Adipocyte (in vitro differentiated cells): ENCODE data around the gene GDA.

ENCODE experiments used
- DNase-seq: peaks from one replicate; pipeline ENCODE4 v3.0.0-alpha.2; 2015; ENCODE audit warnings: low read depth
- H3K27me3 ChIP-seq: replicated peaks from 2 replicates; pipeline ENCODE4 v1.7.0; 2013; ENCODE audit warnings: mild to moderate bottlenecking, low read length, moderate library complexity; ENCODE audit not compliant: control insufficient read depth, insufficient read depth
- H3K36me3 ChIP-seq: 2 replicates; pipeline ENCODE4 v1.7.0; 2013; ENCODE audit warnings: low read length, mild to moderate bottlenecking, moderate library complexity; ENCODE audit not compliant: control insufficient read depth, insufficient read depth, severe bottlenecking
- H3K4me1 ChIP-seq: 2 replicates; pipeline ENCODE4 v1.7.0; 2013; ENCODE audit warnings: mild to moderate bottlenecking, low read length, moderate library complexity; ENCODE audit not compliant: control insufficient read depth, insufficient read depth
- H3K4me3 ChIP-seq: 2 replicates; pipeline ENCODE4 v1.7.0; 2013; ENCODE audit warnings: mild to moderate bottlenecking, low read length, moderate library complexity
- H3K9ac ChIP-seq: 2 replicates; pipeline ENCODE4 v1.7.0; 2013; ENCODE audit warnings: mild to moderate bottlenecking, low read length, moderate library complexity
- H3K9me3 ChIP-seq: 2 replicates; pipeline ENCODE4 v1.7.0; 2013; ENCODE audit warnings: mild to moderate bottlenecking, low read length, moderate library complexity; ENCODE audit not compliant: control insufficient read depth

The GDA gene

GRCh38 chr9:72133365-72134035 lies 15.7 kb upstream of the GDA start:
- Histone ChIP-seq H3K4me3 (no peak overlapping the region), H3K9me3 (no peaks in the 10 kb centered on the region)

GRCh38 chr9:72134801-72135200 lies 14.4 kb upstream of the GDA start:
- Histone ChIP-seq H3K36me3 (no peaks in the 10 kb centered on the region), H3K9ac (no peak overlapping the region), H3K4me3 (no peak overlapping the region), H3K27me3 (peaks cover 3% of the 10 kb centered on the region), H3K9me3 (no peaks in the 10 kb centered on the region), H3K4me1 (peaks cover 5% of the 10 kb centered on the region)
- no peak for DNase-seq

More at GRCh38 chr9:72133365-72134035, 15.7 kb upstream of the GDA start:
- Histone ChIP-seq H3K27me3 (no peaks in the 10 kb centered on the region), H3K9ac (no peak overlapping the region), H3K36me3 (no peaks in the 10 kb centered on the region), H3K4me1 (peaks cover 5% of the 10 kb centered on the region)
- no peak for DNase-seq

- Histone ChIP-seq H3K9me3 (no peaks in the 10 kb centered on the region), H3K36me3 (no peaks in the 10 kb centered on the region), H3K4me1 (peaks cover 5% of the 10 kb centered on the region), H3K9ac (no peak overlapping the region), H3K27me3 (peaks cover 3% of the 10 kb centered on the region), H3K4me3 (no peak overlapping the region)
- no peak for DNase-seq
Measured at GRCh38 chr9:72137697-72138365, 11.4 kb upstream of the GDA start.

GRCh38 chr9:72139226-72139625 lies 10.0 kb upstream of the GDA start:
- no peaks in the 10 kb centered on the region for H3K4me1 ChIP-seq
- H3K27me3 ChIP-seq = peaks cover 3% of the 10 kb centered on the region
- H3K4me3 ChIP-seq = no peak overlapping the region
- no peaks in the 10 kb centered on the region for H3K36me3 ChIP-seq
- H3K9me3 ChIP-seq = no peaks in the 10 kb centered on the region
- H3K9ac ChIP-seq = no peak overlapping the region
- no peak for DNase-seq

- H3K4me1 ChIP-seq = no peaks in the 10 kb centered on the region
- H3K9me3 ChIP-seq = no peaks in the 10 kb centered on the region
- H3K27me3 ChIP-seq = peaks cover 3% of the 10 kb centered on the region
- no peak for DNase-seq
- H3K36me3 ChIP-seq = no peaks in the 10 kb centered on the region
- H3K4me3 ChIP-seq = no peak overlapping the region
- H3K9ac ChIP-seq = no peak overlapping the region
Measured at GRCh38 chr9:72140586-72140985, 8.7 kb upstream of the GDA start.

- Histone ChIP-seq H3K9ac (no peak overlapping the region), H3K4me3 (no peak overlapping the region), H3K9me3 (no peaks in the 10 kb centered on the region), H3K27me3 (peaks cover 3% of the 10 kb centered on the region), H3K36me3 (no peaks in the 10 kb centered on the region), H3K4me1 (no peaks in the 10 kb centered on the region)
- DNase-seq = no peak
Measured at GRCh38 chr9:72141484-72141883, 7.8 kb upstream of the GDA start.

- no peak for DNase-seq
- H3K27me3 ChIP-seq = peaks cover 23% of the 10 kb centered on the region
- no peak overlapping the region for H3K4me3 ChIP-seq
- no peak overlapping the region for H3K9ac ChIP-seq
- no peaks in the 10 kb centered on the region for H3K9me3 ChIP-seq
- H3K4me1 ChIP-seq = no peaks in the 10 kb centered on the region
- no peaks in the 10 kb centered on the region for H3K36me3 ChIP-seq
Measured at GRCh38 chr9:72144756-72145492, 4.3 kb upstream of the GDA start.

GRCh38 chr9:72145733-72146505 lies 3.3 kb upstream of the GDA start:
- no peaks in the 10 kb centered on the region for H3K9me3 ChIP-seq
- H3K4me1 ChIP-seq = no peaks in the 10 kb centered on the region
- H3K9ac ChIP-seq = no peak overlapping the region
- peaks cover 32% of the 10 kb centered on the region for H3K27me3 ChIP-seq
- H3K36me3 ChIP-seq = no peaks in the 10 kb centered on the region
- H3K4me3 ChIP-seq = no peak overlapping the region
- no peak for DNase-seq

GRCh38 chr9:72147676-72148075 lies 1.6 kb upstream of the GDA start:
- H3K36me3 ChIP-seq = no peaks in the 10 kb centered on the region
- H3K9ac ChIP-seq = no peak overlapping the region
- H3K9me3 ChIP-seq = no peaks in the 10 kb centered on the region
- no peaks in the 10 kb centered on the region for H3K4me1 ChIP-seq
- no peak overlapping the region for H3K4me3 ChIP-seq
- H3K27me3 ChIP-seq = peaks cover 34% of the 10 kb centered on the region
- DNase-seq = no peak

GRCh38 chr9:72150127-72150526 lies 887 bp downstream of the GDA start:
- no peaks in the 10 kb centered on the region for H3K9me3 ChIP-seq
- DNase-seq = no peak
- H3K27me3 ChIP-seq = peaks cover 34% of the 10 kb centered on the region
- H3K4me1 ChIP-seq = no peaks in the 10 kb centered on the region
- no peak overlapping the region for H3K4me3 ChIP-seq
- no peak overlapping the region for H3K9ac ChIP-seq
- H3K36me3 ChIP-seq = no peaks in the 10 kb centered on the region

- DNase-seq = no peak
- no peaks in the 10 kb centered on the region for H3K36me3 ChIP-seq
Measured at GRCh38 chr9:72150661-72151060, 1.4 kb downstream of the GDA start.

More at GRCh38 chr9:72150661-72151060, 1.4 kb downstream of the GDA start:
- Histone ChIP-seq H3K9ac (no peak overlapping the region), H3K4me3 (no peak overlapping the region), H3K9me3 (no peaks in the 10 kb centered on the region), H3K4me1 (no peaks in the 10 kb centered on the region), H3K27me3 (peaks cover 34% of the 10 kb centered on the region)
